ENCODE results near the gene FAM98C. TPM values are rescaled to one million over a fixed set of nuclear protein-coding genes. Genes with fewer than 3 reads are reported as not detected.

Gene FAM98C
- total and polyA plus RNA-seq, 4 donors, result 4.2 to 8.5 (median 6.2) TPM

GRCh38 chr19:38385057-38385803, 17.7 kb upstream of the FAM98C start:
- H3K36me3 ChIP-seq (ENCODE audit: control insufficient read depth in 4 of 4, insufficient read depth in 3 of 4, low read depth in 1 of 4, low read length in 3 of 4), result peaks cover 5 to 37% (median 22%) of the 10 kb centered on the region in 4 donors
- H3K9ac ChIP-seq (ENCODE audit: low read depth in 1 of 2, low read length in 2 of 2), result no peak overlapping the region
- H3K4me1 ChIP-seq (ENCODE audit: control insufficient read depth in 4 of 4, insufficient read depth in 4 of 4, low read length in 3 of 4), result peaks cover 7 to 23% (median 16%) of the 10 kb centered on the region in 4 donors
- DNase-seq (ENCODE audit: low spot score), result no peak
- H3K9me3 ChIP-seq (ENCODE audit: control insufficient read depth in 4 of 4, low read length in 3 of 4), result no peaks in the 10 kb centered on the region
- H3K27me3 ChIP-seq (ENCODE audit: control insufficient read depth in 4 of 4, insufficient read depth in 4 of 4, low read length in 3 of 4), result no peaks in the 10 kb centered on the region
- H3K27ac ChIP-seq (ENCODE audit: low read depth in 1 of 2, low read length in 2 of 2), result no peak overlapping the region
- WGBS, result 66% methylated on average over 40 of the region's 40 CpGs
- H3K4me3 ChIP-seq (ENCODE audit: low read depth in 1 of 3, low read length in 3 of 3), result no peak overlapping the region
- TF ChIP-seq NR2F2 (IDR thresholded peaks at IDR 0.05), result no peak
- no peak for TF ChIP-seq HNF4G (IDR thresholded peaks at IDR 0.05)
- no peak for TF ChIP-seq RAD21 (IDR thresholded peaks at IDR 0.05)
- no peak for TF ChIP-seq HNF4A (conservative IDR thresholded peaks at IDR 0.05)
- no peak for TF ChIP-seq GABPA (IDR thresholded peaks at IDR 0.05 in 1 of 2, conservative IDR thresholded peaks at IDR 0.05 in 1 of 2)
- TF ChIP-seq RXRA (IDR thresholded peaks at IDR 0.05), result no peak

DNA sequence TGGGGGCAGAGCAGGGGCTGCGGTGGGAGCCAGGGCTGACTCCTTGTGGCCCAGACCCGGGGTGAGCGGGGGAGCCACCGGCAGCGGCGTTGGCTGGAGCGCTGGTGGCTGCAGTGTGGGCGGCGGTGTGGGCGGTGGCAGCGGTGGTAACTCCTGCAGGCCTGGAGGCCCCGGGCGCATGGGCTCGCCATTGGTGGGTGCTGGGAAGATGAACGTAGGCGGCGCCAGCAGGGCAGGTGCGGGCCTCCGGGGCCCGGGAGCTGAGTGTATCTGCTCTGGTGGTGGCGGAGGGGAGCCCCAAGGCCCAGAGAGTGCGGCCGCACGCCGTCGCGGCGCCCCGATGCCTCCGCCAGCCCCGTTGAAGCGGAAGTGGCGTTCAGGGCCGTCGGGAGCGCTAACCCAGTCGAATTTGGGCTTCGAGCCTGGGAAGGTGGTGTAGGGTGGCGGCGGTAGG, 17.1 kb upstream of the FAM98C start:
- DNase-seq (ENCODE audit: low spot score), result no peak
- no peak overlapping the region for H3K9ac ChIP-seq (ENCODE audit: low read depth in 1 of 2, low read length in 2 of 2)
- peaks cover 5 to 31% (median 21%) of the 10 kb centered on the region in 4 donors for H3K36me3 ChIP-seq (ENCODE audit: control insufficient read depth in 4 of 4, insufficient read depth in 3 of 4, low read depth in 1 of 4, low read length in 3 of 4)
- H3K27me3 ChIP-seq (ENCODE audit: control insufficient read depth in 4 of 4, insufficient read depth in 4 of 4, low read length in 3 of 4), result no peaks in the 10 kb centered on the region
- H3K27ac ChIP-seq (ENCODE audit: low read depth in 1 of 2, low read length in 2 of 2), result no peak overlapping the region
- TF ChIP-seq GABPA (IDR thresholded peaks at IDR 0.05 in 1 of 2, conservative IDR thresholded peaks at IDR 0.05 in 1 of 2), result no peak
- no peak for TF ChIP-seq MAX (IDR thresholded peaks at IDR 0.05)
- no peak for TF ChIP-seq YY1 (IDR thresholded peaks at IDR 0.05)
- TF ChIP-seq, protein P1, sequence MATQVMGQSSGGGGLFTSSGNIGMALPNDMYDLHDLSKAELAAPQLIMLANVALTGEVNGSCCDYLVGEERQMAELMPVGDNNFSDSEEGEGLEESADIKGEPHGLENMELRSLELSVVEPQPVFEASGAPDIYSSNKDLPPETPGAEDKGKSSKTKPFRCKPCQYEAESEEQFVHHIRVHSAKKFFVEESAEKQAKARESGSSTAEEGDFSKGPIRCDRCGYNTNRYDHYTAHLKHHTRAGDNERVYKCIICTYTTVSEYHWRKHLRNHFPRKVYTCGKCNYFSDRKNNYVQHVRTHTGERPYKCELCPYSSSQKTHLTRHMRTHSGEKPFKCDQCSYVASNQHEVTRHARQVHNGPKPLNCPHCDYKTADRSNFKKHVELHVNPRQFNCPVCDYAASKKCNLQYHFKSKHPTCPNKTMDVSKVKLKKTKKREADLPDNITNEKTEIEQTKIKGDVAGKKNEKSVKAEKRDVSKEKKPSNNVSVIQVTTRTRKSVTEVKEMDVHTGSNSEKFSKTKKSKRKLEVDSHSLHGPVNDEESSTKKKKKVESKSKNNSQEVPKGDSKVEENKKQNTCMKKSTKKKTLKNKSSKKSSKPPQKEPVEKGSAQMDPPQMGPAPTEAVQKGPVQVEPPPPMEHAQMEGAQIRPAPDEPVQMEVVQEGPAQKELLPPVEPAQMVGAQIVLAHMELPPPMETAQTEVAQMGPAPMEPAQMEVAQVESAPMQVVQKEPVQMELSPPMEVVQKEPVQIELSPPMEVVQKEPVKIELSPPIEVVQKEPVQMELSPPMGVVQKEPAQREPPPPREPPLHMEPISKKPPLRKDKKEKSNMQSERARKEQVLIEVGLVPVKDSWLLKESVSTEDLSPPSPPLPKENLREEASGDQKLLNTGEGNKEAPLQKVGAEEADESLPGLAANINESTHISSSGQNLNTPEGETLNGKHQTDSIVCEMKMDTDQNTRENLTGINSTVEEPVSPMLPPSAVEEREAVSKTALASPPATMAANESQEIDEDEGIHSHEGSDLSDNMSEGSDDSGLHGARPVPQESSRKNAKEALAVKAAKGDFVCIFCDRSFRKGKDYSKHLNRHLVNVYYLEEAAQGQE (IDR thresholded peaks at IDR 0.05), result no peak
- no peak for TF ChIP-seq JUND (IDR thresholded peaks at IDR 0.05)
- TF ChIP-seq RAD21 (IDR thresholded peaks at IDR 0.05), result no peak
- no peak for TF ChIP-seq FOXA1 (IDR thresholded peaks at IDR 0.05)
- no peak for TF ChIP-seq CTCF (IDR thresholded peaks at IDR 0.05; ENCODE audit: low read depth, low read length, missing input control)
- no peak for TF ChIP-seq HNF4A (conservative IDR thresholded peaks at IDR 0.05)
- no peak for TF ChIP-seq EGR1 (IDR thresholded peaks at IDR 0.05; ENCODE audit: low read depth in 2 of 2)
- TF ChIP-seq SP1 (IDR thresholded peaks at IDR 0.05), result no peak
- TF ChIP-seq TAF1 (conservative IDR thresholded peaks at IDR 0.05), result no peak
- no peak for TF ChIP-seq RXRA (IDR thresholded peaks at IDR 0.05)
- WGBS, result 37% methylated on average over 40 of the region's 40 CpGs
- peaks cover 7 to 23% (median 16%) of the 10 kb centered on the region in 4 donors for H3K4me1 ChIP-seq (ENCODE audit: control insufficient read depth in 4 of 4, insufficient read depth in 4 of 4, low read length in 3 of 4)
- no peaks in the 10 kb centered on the region for H3K9me3 ChIP-seq (ENCODE audit: control insufficient read depth in 4 of 4, low read length in 3 of 4)
- no peak overlapping the region for H3K4me3 ChIP-seq (ENCODE audit: low read depth in 1 of 3, low read length in 3 of 3)
